Stimulated activated naive CD8-positive, alpha-beta T cell treated with anti-CD3 and anti-CD28 coated beads, Interleukin-15, Interleukin-2, amounts not matched to agents 100 ng/mL and 50 ng/mL, for 24 hours (primary cell): ENCODE results near the gene ACOX3.
"Not testable (repeated sequence)": the region's sequence is repeated elsewhere in the genome, so short reads cannot be mapped to it uniquely, and the experiment has no call there.

Experiments
- H3K27ac Mint-ChIP-seq: one replicate; pipeline ENCODE4 v1.8.0; 2021; ENCODE audit warnings: mild to moderate bottlenecking, mixed read lengths
- H3K27me3 Mint-ChIP-seq: one replicate; pipeline ENCODE4 v1.8.0; 2021; ENCODE audit warnings: mixed read lengths
- H3K36me3 Mint-ChIP-seq: one replicate; pipeline ENCODE4 v1.8.0; 2021; ENCODE audit warnings: low read depth, mixed read lengths
- H3K4me1 Mint-ChIP-seq: one replicate; pipeline ENCODE4 v1.8.0; 2021; ENCODE audit warnings: low read depth, mixed read lengths
- H3K4me3 Mint-ChIP-seq: one replicate; pipeline ENCODE4 v1.8.0; 2021; ENCODE audit warnings: mild to moderate bottlenecking, mixed read lengths
- H3K9me3 Mint-ChIP-seq: one replicate; pipeline ENCODE4 v1.8.0; 2021; ENCODE audit warnings: mixed read lengths

ACOX3 gene

DNA sequence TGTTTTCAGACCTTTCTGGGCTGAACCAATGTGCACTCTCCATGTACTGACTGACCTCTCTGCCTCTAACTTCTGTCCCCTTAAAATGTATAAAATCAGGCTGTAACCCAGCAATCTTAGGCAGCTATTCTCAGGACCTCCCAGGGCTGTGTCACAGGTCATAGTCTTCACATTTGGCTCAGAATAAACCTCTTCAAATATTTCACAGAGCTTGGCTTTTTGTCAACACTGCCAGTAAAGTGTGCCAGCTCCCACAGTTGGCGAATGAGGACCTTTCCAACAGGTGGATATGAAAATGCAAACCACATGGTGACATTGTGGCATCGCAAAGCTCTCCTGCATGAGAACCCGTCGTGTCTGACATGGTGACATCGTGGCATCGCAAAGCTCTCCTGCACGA lies 76.4 kb downstream of the ACOX3 start:
- Mint-ChIP-seq H3K4me3 (no peak overlapping the region), H3K27ac (no peak overlapping the region), H3K27me3 (no peaks in the 10 kb centered on the region), H3K4me1 (no peaks in the 10 kb centered on the region), H3K9me3 (peaks cover 8% of the 10 kb centered on the region), H3K36me3 (peaks cover 28% of the 10 kb centered on the region)

DNA sequence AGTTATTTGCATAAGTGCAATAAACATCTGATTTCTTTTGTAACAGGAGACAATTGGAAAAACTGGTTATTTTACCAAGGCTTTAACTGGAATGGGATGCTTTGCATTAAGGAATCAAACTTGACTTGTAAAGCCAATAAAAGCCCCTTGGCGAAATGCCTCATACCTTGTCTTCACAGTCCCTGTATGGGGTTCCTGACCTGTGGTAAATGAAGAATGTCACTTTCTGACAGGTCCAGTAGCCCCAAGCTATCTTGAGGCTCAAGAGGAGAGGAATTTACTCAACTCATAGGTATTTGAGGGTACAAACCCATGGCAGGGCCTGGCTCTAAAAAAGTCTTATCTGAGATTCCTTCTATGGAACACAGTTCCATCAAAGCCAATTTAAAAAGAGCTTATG lies 78.0 kb downstream of the ACOX3 start:
- Mint-ChIP-seq H3K4me3 (no peak overlapping the region), H3K9me3 (peaks cover 8% of the 10 kb centered on the region), H3K36me3 (peaks cover 28% of the 10 kb centered on the region), H3K27ac (no peak overlapping the region), H3K4me1 (no peaks in the 10 kb centered on the region), H3K27me3 (peaks cover 3% of the 10 kb centered on the region)

GRCh38 chr4:8359193-8359592 lies 81.3 kb downstream of the ACOX3 start:
- no peak overlapping the region for H3K27ac Mint-ChIP-seq
- H3K4me3 Mint-ChIP-seq = no peak overlapping the region
- H3K4me1 Mint-ChIP-seq = no peaks in the 10 kb centered on the region
- peaks cover 8% of the 10 kb centered on the region for H3K9me3 Mint-ChIP-seq
- H3K36me3 Mint-ChIP-seq = peaks cover 12% of the 10 kb centered on the region
- peaks cover 3% of the 10 kb centered on the region for H3K27me3 Mint-ChIP-seq

GRCh38 chr4:8356856-8357255 lies 83.7 kb downstream of the ACOX3 start:
- no peaks in the 10 kb centered on the region for H3K9me3 Mint-ChIP-seq
- H3K4me3 Mint-ChIP-seq = no peak overlapping the region
- no peaks in the 10 kb centered on the region for H3K4me1 Mint-ChIP-seq
- H3K27ac Mint-ChIP-seq = no peak overlapping the region
- H3K27me3 Mint-ChIP-seq = peaks cover 3% of the 10 kb centered on the region
- no peaks in the 10 kb centered on the region for H3K36me3 Mint-ChIP-seq

GRCh38 chr4:8355864-8356565 lies 84.5 kb downstream of the ACOX3 start:
- no peak overlapping the region for H3K4me3 Mint-ChIP-seq
- H3K27ac Mint-ChIP-seq = no peak overlapping the region
- no peaks in the 10 kb centered on the region for H3K4me1 Mint-ChIP-seq
- H3K36me3 Mint-ChIP-seq = no peaks in the 10 kb centered on the region
- peaks cover 3% of the 10 kb centered on the region for H3K27me3 Mint-ChIP-seq
- H3K9me3 Mint-ChIP-seq = no peaks in the 10 kb centered on the region

DNA sequence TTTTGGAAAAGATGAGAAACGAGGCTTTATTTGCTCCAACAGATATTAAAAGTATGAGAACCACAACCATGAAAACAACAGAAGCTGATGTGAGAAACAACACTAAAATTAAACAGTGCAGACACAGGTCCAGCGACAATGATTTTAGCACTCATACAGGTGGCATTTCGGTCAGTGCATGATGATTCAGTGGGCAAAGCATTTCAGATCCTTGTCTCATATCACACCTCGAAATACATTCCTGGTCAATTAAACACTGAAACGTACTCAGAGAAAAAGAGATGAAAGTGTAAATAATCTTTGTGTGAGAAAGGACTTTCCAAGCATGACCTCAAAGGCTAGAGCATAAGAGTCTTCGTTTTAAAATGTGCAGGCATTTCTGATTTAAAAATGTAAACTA lies 85.2 kb downstream of the ACOX3 start:
- no peak overlapping the region for H3K4me3 Mint-ChIP-seq
- H3K36me3 Mint-ChIP-seq = no peaks in the 10 kb centered on the region

DNA sequence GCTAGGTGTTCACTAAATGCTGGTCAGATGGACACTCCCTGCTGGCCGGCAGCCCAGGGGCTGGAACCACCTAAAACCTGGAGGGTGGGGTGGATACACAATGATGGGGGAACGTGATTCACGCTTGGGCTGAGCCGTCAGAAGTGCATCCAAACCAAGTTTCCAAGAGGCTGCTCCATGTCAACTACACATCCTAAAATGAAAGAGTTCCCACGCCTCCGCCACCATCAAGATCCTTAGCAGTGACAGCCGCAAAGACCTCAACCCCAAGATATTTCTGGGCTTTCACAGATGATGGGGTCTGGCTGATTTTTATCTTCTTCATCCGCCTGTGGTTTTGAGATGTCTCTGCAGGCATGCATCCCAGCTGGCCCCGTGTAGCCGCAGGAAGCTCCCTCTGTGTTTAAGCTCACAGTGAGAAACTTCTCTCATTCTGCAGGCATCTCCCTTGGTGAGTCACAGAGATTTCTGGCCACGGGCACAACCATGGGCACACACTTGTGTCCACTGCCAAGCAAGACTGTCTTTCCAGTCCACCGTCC lies 86.5 kb downstream of the ACOX3 start:
- H3K27ac Mint-ChIP-seq = no peak overlapping the region
- H3K9me3 Mint-ChIP-seq = no peaks in the 10 kb centered on the region
- H3K36me3 Mint-ChIP-seq = no peaks in the 10 kb centered on the region
- no peak overlapping the region for H3K4me3 Mint-ChIP-seq
- H3K27me3 Mint-ChIP-seq = peaks cover 3% of the 10 kb centered on the region
- no peaks in the 10 kb centered on the region for H3K4me1 Mint-ChIP-seq

More for the DNA sequence above, 85.2 kb downstream of the ACOX3 start:
- H3K4me1 Mint-ChIP-seq = no peaks in the 10 kb centered on the region
- no peak overlapping the region for H3K27ac Mint-ChIP-seq
- peaks cover 3% of the 10 kb centered on the region for H3K27me3 Mint-ChIP-seq
- H3K9me3 Mint-ChIP-seq = no peaks in the 10 kb centered on the region

DNA sequence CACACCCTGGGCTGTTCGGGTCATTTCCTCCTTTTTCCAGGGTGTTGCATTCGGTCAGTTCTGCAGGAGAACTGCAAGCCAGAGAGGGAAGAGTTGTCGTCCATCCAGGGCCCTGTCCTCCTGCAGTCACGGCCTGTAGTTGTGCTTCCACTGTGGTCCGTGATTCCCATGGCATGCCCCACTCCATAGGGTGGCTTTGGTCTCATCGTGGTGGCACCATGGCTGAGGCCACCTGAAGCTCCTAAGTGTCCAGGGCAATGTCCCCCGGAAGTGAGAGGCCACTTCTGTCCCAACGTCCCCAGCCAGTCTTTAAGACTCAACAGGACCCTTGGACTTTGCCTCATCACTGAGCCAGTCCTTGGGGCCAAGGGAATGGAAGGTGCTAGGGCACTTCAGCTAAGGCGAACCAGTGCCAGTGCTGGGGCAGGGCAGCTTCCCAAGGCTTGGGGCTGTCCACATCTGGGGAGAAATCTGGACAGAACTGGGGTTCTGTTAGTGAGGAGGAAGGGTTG lies 87.3 kb downstream of the ACOX3 start:
- Mint-ChIP-seq H3K27ac (no peak overlapping the region), H3K9me3 (no peaks in the 10 kb centered on the region), H3K4me1 (no peaks in the 10 kb centered on the region), H3K36me3 (no peaks in the 10 kb centered on the region), H3K4me3 (no peak overlapping the region), H3K27me3 (no peaks in the 10 kb centered on the region)

GRCh38 chr4:8352368-8353157 lies 88.0 kb downstream of the ACOX3 start:
- no peaks in the 10 kb centered on the region for H3K27me3 Mint-ChIP-seq
- no peaks in the 10 kb centered on the region for H3K4me1 Mint-ChIP-seq
- H3K9me3 Mint-ChIP-seq = no peaks in the 10 kb centered on the region
- H3K4me3 Mint-ChIP-seq = no peak overlapping the region
- H3K36me3 Mint-ChIP-seq = no peaks in the 10 kb centered on the region
- H3K27ac Mint-ChIP-seq = no peak overlapping the region

DNA sequence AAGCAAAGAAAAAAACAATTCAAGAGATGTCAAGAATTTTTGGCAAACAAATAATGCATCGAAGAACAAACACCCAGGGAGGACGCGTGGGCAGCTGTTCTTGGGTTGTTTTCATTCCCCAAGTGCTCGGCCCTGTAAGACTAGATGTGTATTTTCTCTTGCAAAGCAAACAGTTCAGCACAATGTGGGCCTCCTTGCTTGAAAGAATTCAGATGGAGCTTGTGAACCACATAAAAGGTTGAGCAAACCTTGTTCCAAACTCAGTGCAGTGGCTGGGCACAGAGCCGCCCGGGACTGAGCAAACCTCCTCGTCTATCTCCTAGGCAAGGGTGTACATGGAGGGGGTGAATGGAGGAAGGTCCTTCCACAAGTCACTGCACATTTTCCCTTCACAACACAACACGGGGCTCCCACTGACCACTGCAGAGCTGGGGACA lies 88.6 kb downstream of the ACOX3 start:
- Mint-ChIP-seq H3K4me1 (no peaks in the 10 kb centered on the region), H3K4me3 (no peak overlapping the region), H3K27me3 (no peaks in the 10 kb centered on the region), H3K36me3 (no peaks in the 10 kb centered on the region), H3K27ac (no peak overlapping the region), H3K9me3 (no peaks in the 10 kb centered on the region)

- Mint-ChIP-seq H3K4me3 (no peak overlapping the region), H3K27ac (no peak overlapping the region), H3K27me3 (no peaks in the 10 kb centered on the region), H3K36me3 (no peaks in the 10 kb centered on the region), H3K9me3 (no peaks in the 10 kb centered on the region), H3K4me1 (no peaks in the 10 kb centered on the region)
Observed at GRCh38 chr4:8350841-8351461, 89.6 kb downstream of the ACOX3 start.

DNA sequence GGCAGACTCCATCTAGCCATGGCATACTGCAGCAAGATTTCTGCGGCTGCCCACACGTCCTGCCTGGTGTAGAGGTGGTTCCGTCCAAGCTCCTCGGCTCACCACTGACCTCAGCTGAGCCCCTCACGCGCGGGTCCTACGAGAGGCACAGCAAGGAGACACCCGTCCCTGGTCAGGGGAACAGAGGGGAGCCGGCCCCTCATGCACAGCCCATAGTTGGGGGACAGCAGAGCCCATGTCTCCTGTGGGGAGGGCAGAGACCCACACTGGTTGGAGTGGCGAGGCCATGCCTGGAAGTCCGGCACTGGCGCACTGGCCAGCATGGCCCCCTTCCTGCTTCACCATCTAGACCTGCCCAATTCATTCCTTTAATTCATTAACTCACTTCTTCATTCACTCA lies 90.2 kb downstream of the ACOX3 start:
- no peaks in the 10 kb centered on the region for H3K36me3 Mint-ChIP-seq
- no peak overlapping the region for H3K27ac Mint-ChIP-seq
- H3K27me3 Mint-ChIP-seq = no peaks in the 10 kb centered on the region
- no peak overlapping the region for H3K4me3 Mint-ChIP-seq
- no peaks in the 10 kb centered on the region for H3K4me1 Mint-ChIP-seq
- no peaks in the 10 kb centered on the region for H3K9me3 Mint-ChIP-seq

DNA sequence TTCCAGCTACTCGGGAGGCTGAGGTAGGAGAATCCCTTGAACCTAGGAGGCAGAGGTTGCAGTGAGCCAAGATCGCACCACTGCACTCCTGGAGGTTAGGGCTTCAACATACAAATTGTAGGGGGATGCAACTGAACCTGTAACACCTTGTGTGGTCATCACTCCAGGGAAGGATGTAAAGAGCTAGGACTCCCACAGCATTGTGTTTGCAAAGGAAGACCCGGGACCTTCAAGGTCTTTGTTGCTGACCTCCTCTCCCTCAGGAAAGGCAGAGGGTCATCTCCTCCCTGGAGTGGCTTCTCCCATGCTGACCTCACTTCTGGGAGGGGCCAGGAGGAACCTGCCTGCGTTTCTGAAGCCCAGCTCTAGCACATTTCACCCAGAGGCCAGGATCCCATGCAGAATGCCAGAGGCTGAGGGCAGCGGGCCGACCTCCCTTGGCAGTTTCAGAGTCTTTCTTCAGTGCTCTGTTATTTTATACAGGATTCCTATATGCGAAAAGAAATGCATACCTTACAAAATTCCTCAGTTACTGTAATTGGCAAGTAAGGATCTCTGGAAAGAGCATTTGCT lies 90.8 kb downstream of the ACOX3 start:
- Mint-ChIP-seq H3K36me3 (no peaks in the 10 kb centered on the region), H3K27me3 (no peaks in the 10 kb centered on the region), H3K4me3 (no peak overlapping the region), H3K9me3 (no peaks in the 10 kb centered on the region), H3K4me1 (no peaks in the 10 kb centered on the region), H3K27ac (no peak overlapping the region)

- H3K4me3 Mint-ChIP-seq, H3K27ac Mint-ChIP-seq, H3K9me3 Mint-ChIP-seq, H3K36me3 Mint-ChIP-seq, H3K27me3 Mint-ChIP-seq, H3K4me1 Mint-ChIP-seq: not testable (repeated sequence)
Observed at GRCh38 chr4:8349236-8349635, 91.3 kb downstream of the ACOX3 start.

- Mint-ChIP-seq H3K4me1 (no peaks in the 10 kb centered on the region), H3K27me3 (no peaks in the 10 kb centered on the region), H3K4me3 (no peak overlapping the region), H3K36me3 (no peaks in the 10 kb centered on the region), H3K9me3 (no peaks in the 10 kb centered on the region), H3K27ac (no peak overlapping the region)
Observed at GRCh38 chr4:8348071-8348470, 92.5 kb downstream of the ACOX3 start.
